Measurements from ENCODE around the gene ZNF746. TPM values are rescaled to one million over a fixed set of nuclear protein-coding genes. Genes with fewer than 3 reads are reported as not detected.

The ZNF746 gene
- total RNA-seq, 1 donor from 2014 or later, result 20.2 TPM

DNA sequence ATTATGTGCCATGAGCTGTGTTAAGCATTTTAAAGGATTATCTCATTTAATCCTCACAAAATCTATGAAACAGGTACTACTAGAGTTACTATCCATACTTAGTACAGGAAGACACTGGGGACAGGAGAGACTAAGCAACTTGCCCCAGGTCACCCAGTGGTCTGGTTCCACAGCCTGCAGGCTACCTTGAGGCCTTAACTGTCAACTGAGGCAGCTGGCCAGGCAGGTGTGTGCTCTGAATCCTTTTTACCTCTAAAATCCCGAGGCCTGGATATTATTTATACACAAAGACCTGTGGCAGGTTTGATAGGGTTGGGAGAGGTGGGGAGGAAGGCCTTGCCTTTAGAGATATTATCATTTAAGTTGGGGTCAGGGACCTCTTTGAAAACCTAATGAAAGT is 39.8 kb downstream of the ZNF746 start:
- Mint-ChIP-seq H3K27ac (no peak overlapping the region), H3K4me1 (ENCODE audit: unreplicated experiment) (peaks cover 22% of the 10 kb centered on the region), H3K36me3 (peaks cover 10% of the 10 kb centered on the region), H3K27me3 (peaks cover 5% of the 10 kb centered on the region), H3K9me3 (no peaks in the 10 kb centered on the region), H3K4me3 (peak overlapping the region; percentile 81)
- TF ChIP-seq, protein P1, sequence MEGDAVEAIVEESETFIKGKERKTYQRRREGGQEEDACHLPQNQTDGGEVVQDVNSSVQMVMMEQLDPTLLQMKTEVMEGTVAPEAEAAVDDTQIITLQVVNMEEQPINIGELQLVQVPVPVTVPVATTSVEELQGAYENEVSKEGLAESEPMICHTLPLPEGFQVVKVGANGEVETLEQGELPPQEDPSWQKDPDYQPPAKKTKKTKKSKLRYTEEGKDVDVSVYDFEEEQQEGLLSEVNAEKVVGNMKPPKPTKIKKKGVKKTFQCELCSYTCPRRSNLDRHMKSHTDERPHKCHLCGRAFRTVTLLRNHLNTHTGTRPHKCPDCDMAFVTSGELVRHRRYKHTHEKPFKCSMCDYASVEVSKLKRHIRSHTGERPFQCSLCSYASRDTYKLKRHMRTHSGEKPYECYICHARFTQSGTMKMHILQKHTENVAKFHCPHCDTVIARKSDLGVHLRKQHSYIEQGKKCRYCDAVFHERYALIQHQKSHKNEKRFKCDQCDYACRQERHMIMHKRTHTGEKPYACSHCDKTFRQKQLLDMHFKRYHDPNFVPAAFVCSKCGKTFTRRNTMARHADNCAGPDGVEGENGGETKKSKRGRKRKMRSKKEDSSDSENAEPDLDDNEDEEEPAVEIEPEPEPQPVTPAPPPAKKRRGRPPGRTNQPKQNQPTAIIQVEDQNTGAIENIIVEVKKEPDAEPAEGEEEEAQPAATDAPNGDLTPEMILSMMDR (conservative IDR thresholded peaks at IDR 0.05), result no peak
- peak; percentile 32 for DNase-seq (ENCODE audit: extremely low spot score, unreplicated experiment)

DNA sequence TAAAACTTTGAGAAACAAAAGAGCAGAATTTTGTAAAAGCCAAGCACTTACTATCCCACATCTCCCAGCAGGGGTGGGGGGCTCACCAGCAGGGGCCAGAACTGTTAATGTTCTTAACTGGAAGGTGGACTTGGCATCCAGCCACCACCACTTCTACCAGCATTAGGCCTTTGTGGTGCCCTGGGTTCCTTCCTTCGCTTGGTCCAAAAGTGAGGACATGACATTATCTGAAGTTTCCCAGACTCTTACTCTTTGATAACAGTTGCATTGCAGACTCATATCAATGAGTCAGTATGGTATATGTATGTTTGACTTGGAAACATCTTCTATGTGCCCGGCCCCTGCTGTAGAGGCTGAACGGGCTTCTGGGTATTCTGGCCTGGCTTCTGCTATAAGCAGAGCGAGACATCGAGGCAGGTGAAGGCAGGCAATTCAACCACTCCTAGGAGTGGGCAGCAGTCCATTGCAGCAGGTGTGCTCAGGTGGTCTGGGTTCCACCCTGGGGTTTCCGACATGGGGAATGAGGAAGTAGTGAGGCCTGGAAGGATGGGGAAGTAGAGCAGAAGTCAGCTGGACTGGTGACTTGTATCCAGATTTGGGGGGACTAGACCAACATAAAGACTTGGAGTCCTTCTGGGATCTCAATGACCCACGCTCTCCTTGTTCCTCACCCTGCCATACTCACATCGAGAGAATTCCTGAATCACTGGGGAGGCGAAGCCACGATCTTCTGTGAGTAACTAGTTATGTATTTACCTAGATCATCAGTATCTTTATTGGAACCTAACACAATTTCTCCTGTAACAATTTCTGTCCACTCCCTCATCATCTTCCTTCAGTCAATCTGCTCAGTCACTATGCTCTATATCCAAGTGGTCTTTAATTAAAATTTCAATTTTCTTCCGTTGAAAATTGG is 40.8 kb downstream of the ZNF746 start:
- peak; percentile 32 for DNase-seq (ENCODE audit: extremely low spot score, unreplicated experiment)
- Mint-ChIP-seq H3K36me3 (peaks cover 12% of the 10 kb centered on the region), H3K9me3 (no peaks in the 10 kb centered on the region), H3K4me1 (ENCODE audit: unreplicated experiment) (peaks cover 22% of the 10 kb centered on the region), H3K27me3 (no peaks in the 10 kb centered on the region), H3K27ac (peak overlapping the region; percentile 30), H3K4me3 (peak overlapping the region; percentile 46)
- TF ChIP-seq, protein P1 (conservative IDR thresholded peaks at IDR 0.05), result no peak

DNA sequence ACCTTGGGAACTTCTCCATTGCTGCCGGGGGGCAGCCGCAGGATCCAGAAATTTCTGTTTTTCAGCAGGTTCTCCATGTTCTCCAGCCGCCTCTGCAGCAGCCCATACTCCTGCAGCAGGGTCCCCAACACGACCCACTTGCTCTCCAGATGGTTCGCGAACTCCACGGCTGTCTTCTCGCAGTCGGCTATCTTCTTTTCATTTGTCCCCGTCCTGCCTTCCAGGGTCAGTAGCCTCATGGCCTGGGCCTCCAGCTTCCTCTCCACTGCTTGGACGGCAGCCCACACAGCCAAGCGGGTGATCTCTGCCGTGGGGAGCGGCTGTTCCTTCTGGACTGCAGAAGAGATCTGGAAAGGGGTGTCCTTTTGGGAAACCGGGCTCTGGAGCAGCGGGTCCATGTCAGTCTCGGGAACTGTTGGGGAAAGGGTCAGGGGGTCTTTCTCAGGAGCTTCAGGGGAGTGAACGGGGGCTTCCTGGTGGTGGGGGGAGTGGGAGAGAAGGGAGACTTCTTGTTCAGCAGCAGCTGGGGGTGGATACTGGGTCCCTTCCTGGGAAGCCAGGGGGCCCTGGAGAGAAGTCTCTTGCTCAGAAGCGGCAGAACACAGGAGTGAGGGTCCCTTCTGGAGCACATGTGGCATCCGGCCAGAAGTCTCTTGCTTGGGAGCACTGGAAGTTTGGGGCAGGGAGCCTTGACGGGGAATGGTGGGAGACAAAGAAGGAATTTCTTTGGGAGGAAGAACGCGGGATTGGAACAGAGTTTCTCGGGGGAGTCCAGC is 42.2 kb downstream of the ZNF746 start:
- peaks cover 16% of the 10 kb centered on the region for H3K4me1 Mint-ChIP-seq (ENCODE audit: unreplicated experiment)
- no peaks in the 10 kb centered on the region for H3K9me3 Mint-ChIP-seq
- no peaks in the 10 kb centered on the region for H3K27me3 Mint-ChIP-seq
- H3K4me3 Mint-ChIP-seq, result no peak overlapping the region
- TF ChIP-seq, protein P1 (conservative IDR thresholded peaks at IDR 0.05), result no peak
- H3K27ac Mint-ChIP-seq, result no peak overlapping the region
- peaks cover 18% of the 10 kb centered on the region for H3K36me3 Mint-ChIP-seq
- DNase-seq (ENCODE audit: extremely low spot score, unreplicated experiment), result peak; percentile 62

DNA sequence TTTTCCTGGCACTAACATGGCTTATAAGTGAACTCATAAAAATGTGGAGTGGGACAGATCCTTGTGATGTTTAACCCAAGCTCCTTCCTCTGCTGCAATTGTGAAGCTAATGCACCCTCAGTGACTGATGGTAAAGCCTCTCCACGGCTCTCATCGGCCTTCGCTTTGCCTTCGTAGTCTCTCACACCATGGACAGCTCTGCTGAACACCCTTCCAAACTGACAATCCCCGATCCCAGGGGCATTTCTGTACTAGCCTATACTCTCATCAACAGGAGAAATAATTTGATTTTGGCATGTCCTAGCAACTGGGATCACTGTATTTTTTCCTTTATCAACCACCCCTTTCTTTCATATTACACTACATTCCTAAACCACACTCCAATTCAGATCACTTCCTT is 42.9 kb downstream of the ZNF746 start:
- Mint-ChIP-seq H3K4me3 (no peak overlapping the region), H3K27me3 (no peaks in the 10 kb centered on the region), H3K9me3 (no peaks in the 10 kb centered on the region), H3K4me1 (ENCODE audit: unreplicated experiment) (peaks cover 16% of the 10 kb centered on the region), H3K27ac (no peak overlapping the region), H3K36me3 (peaks cover 18% of the 10 kb centered on the region)
- DNase-seq (ENCODE audit: extremely low spot score, unreplicated experiment), result no peak
- TF ChIP-seq, protein P1 (conservative IDR thresholded peaks at IDR 0.05), result no peak

DNA sequence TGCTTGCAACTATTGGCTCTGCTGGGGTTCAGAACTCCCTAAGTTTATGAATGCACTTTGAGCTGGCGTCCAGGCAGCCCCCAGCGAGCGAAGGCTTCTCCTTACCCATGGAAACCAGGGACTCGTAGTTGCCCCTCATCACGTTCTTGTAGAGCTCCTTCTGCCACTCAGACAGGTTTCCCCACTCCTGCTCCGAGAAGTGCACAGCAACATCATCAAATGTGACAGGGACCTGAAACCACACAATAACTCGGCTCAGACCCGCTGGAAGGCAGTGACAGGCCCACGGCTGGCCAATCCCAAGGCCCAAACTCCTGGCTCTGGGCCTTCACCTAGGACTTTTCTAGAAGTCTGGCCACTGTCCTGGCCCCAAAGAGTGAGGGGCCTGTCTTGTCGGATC is 43.6 kb downstream of the ZNF746 start:
- DNase-seq (ENCODE audit: extremely low spot score, unreplicated experiment), result peak; percentile 48
- Mint-ChIP-seq H3K27me3 (no peaks in the 10 kb centered on the region), H3K36me3 (peaks cover 18% of the 10 kb centered on the region), H3K9me3 (no peaks in the 10 kb centered on the region), H3K27ac (no peak overlapping the region), H3K4me1 (ENCODE audit: unreplicated experiment) (peaks cover 16% of the 10 kb centered on the region), H3K4me3 (no peak overlapping the region)
- TF ChIP-seq, protein P1 (conservative IDR thresholded peaks at IDR 0.05), result no peak
